ENCODE data around the gene TMEM184C. TPM values are rescaled to one million over a fixed set of nuclear protein-coding genes. Genes with fewer than 3 reads are reported as not detected.

The TMEM184C gene
- total RNA-seq, 2 experiments from 2014 or later = 13.2 to 18.4 TPM

- Mint-ChIP-seq H3K27me3 (no peaks in the 10 kb centered on the region), H3K36me3 (ENCODE audit: low read depth) (peaks cover 47% of the 10 kb centered on the region), H3K4me3 (no peak overlapping the region)
These were observed 12.9 kb downstream of the TMEM184C start for GRCh38 chr4:147629783-147630730.

GRCh38 chr4:147633113-147633512 is 15.9 kb downstream of the TMEM184C start:
- intact Hi-C loops (cut with micrococcal nuclease) = no loop called here
- ChIA-PET POLR2A (interaction anchor here (1.1 kb wide), 1 partner anchor 16 kb away, joined by 4 read pairs; the partner anchor contains the start of gene TMEM184C), CTCF (interaction anchor here (1.0 to 1.5 kb wide), 2 partner anchors 15 to 234 kb away, joined by 3 read pairs; no protein-coding TSS in a partner anchor)

More at GRCh38 chr4:147629783-147630730, 12.9 kb downstream of the TMEM184C start:
- CTCF ChIA-PET = interaction anchor here (1.0 to 5.6 kb wide), 3 partner anchors 13 to 237 kb away, joined by 4 to 24 read pairs (median 8); partner anchors contain the start of genes PRMT9 and TMEM184C
- intact Hi-C loops (cut with micrococcal nuclease) = no loop called here
- DNase-seq (no peak), ATAC-seq (no peak)
- H3K27ac Mint-ChIP-seq = no peak overlapping the region
- TF ChIP-seq CTCF (IDR thresholded peaks at IDR 0.05) = no peak
- H3K9me3 Mint-ChIP-seq = no peaks in the 10 kb centered on the region
- POLR2A ChIA-PET = interaction anchor here (1.4 kb wide), 1 partner anchor 12 kb away, joined by 8 read pairs; no protein-coding TSS in a partner anchor
- H3K4me1 Mint-ChIP-seq (ENCODE audit: low read depth) = peaks cover 2% of the 10 kb centered on the region

GRCh38 chr4:147633643-147634042 is 16.4 kb downstream of the TMEM184C start:
- H3K9me3 Mint-ChIP-seq = peaks cover 3% of the 10 kb centered on the region
- no peak for ATAC-seq

More at GRCh38 chr4:147633113-147633512, 15.9 kb downstream of the TMEM184C start:
- H3K36me3 Mint-ChIP-seq (ENCODE audit: low read depth) = peaks cover 51% of the 10 kb centered on the region
- peaks cover 3% of the 10 kb centered on the region for H3K9me3 Mint-ChIP-seq
- H3K4me3 Mint-ChIP-seq = no peak overlapping the region
- DNase-seq = no peak
- no peak for TF ChIP-seq CTCF (IDR thresholded peaks at IDR 0.05)
- no peak for ATAC-seq
- H3K4me1 Mint-ChIP-seq (ENCODE audit: low read depth) = peaks cover 6% of the 10 kb centered on the region
- peak overlapping the region; percentile 63 for H3K27ac Mint-ChIP-seq
- H3K27me3 Mint-ChIP-seq = no peaks in the 10 kb centered on the region

GRCh38 chr4:147635348-147635747 is 18.2 kb downstream of the TMEM184C start:
- H3K4me3 Mint-ChIP-seq = no peak overlapping the region
- H3K36me3 Mint-ChIP-seq (ENCODE audit: low read depth) = peaks cover 57% of the 10 kb centered on the region
- ATAC-seq (peak; percentile 13), DNase-seq (no peak)
- POLR2A ChIA-PET = no interaction called here
- H3K9me3 Mint-ChIP-seq = peaks cover 3% of the 10 kb centered on the region
- CTCF ChIA-PET = no interaction called here
- peaks cover 18% of the 10 kb centered on the region for H3K4me1 Mint-ChIP-seq (ENCODE audit: low read depth)
- intact Hi-C loops (cut with micrococcal nuclease) = no loop called here
- no peak for TF ChIP-seq CTCF (IDR thresholded peaks at IDR 0.05)
- peak overlapping the region; percentile 49 for H3K27ac Mint-ChIP-seq
- H3K27me3 Mint-ChIP-seq = no peaks in the 10 kb centered on the region

More at GRCh38 chr4:147633643-147634042, 16.4 kb downstream of the TMEM184C start:
- DNase-seq = no peak
- TF ChIP-seq CTCF (IDR thresholded peaks at IDR 0.05) = no peak
- no peak overlapping the region for H3K27ac Mint-ChIP-seq
- H3K36me3 Mint-ChIP-seq (ENCODE audit: low read depth) = peaks cover 49% of the 10 kb centered on the region
- CTCF ChIA-PET = interaction anchor here (1.0 to 1.5 kb wide), 2 partner anchors 15 to 233 kb away, joined by 3 read pairs; no protein-coding TSS in a partner anchor
- intact Hi-C loops (cut with micrococcal nuclease) = no loop called here
- POLR2A ChIA-PET = interaction anchor here (1.1 kb wide), 1 partner anchor 16 kb away, joined by 4 read pairs; the partner anchor contains the start of gene TMEM184C
- H3K4me3 Mint-ChIP-seq = no peak overlapping the region
- H3K4me1 Mint-ChIP-seq (ENCODE audit: low read depth) = peaks cover 6% of the 10 kb centered on the region
- H3K27me3 Mint-ChIP-seq = no peaks in the 10 kb centered on the region
